ENCODE measurements around the gene PRM2.

The PRM2 gene

DNA sequence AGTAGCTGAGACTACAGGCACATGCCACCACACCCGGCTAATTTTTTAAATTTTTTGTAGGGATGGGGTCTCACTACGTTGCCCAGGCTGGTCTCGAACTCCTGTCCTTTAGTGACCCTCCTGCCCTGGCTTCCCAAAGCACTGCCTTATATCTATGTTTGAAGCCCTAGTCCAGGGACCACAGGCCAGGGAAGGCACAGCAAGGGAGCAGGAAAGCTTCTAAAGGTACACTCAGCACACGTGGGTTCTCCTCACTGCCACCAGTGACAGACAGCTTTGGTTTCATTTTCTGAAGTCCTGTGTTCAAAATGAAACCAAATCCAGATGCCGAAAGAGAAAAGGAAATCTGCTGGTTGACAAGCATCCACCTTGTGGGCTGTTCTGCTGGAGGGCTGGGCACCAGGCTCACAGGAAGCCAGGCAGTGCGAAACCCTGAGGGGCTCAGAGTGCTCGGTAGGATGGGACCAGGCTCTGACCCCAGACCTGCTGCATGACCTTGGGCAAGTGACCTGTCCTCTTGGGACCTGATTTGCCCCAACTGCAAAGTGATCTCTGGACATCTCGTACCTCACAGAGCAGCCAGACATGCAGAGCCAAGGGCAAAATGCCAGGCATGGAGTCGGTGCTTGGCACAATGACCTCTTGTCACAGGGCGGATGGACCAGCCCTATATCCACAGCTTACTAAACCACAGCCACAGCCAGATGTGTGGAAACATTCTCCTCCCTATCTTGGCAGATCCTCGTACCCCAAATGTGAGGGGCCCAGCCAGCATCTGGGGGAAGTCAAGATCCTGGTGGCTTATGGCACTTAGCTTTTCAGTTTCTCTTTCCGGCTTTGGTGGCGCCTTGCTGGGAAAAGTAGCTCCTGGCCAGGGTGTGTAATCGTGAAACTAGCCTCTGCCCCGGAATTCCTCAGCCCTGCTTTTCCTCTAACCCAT lies 17.5 kb downstream of the PRM2 start:
- DNase-seq: no peak

DNA sequence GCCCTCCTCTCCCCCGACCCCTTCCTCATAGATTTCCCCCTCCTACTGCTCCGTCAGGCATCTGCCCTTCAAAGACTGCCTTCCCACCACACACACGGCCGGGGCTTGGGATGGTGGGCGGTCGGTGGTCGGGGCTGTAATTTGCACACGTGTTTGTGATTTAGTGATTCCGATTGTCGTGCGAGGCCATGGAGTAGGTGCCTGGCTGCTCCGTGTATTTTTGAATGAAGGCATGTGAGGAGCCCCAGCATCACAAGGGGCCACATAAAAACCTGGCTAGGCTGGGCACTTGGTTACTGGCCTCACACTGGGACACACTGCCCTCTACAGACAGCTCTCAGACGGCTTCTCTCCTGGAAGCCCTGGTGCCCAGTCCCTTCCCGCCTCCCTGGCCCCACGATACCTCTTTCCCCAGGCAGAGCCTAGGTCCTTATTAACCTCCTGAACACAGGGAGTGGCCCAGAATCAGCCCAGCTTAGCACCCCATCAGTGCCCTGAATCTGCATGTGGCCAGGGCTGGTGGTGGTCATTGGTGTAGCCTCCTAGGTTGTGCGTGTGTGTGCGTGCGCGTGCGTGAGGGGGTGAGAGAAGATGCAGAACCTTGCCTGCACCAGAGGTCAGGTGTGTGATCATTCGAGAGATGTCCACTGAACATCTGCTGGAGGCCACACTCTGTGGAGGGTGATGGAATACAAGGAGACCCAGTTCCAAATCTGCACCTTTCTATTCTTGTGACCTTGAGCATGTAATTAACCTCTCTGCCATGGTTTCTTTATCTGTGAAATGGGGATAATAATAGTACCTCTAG lies 18.9 kb downstream of the PRM2 start:
- peak; percentile 82 for DNase-seq

DNA sequence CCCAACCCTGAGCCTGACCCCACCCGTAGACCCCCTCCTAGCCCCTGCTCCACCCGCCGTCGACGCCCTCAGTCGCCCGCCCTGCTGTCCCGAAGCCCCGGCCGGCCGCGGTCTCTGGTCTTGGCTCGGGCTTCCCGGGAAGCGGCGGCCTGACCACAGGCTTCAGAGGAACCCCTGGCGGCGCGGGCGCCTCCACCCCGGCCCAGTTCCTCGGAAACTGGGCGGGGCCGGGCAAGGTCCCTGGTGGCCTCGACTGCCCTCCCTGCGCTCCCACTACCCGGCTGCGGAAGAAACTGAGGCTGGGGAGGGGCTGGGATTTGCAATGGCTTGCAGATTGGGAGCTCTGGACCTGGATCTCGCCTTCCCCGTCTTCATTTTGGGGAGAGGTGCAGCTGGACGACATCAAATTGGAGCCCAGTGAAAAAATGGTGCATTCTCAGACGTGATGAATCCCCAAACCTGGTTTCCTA lies 19.6 kb downstream of the PRM2 start:
- DNase-seq: peak; percentile 64

- peak; percentile 88 for DNase-seq
These were observed 20.3 kb downstream of the PRM2 start, which contains the start of gene SOCS1 for GRCh38 chr16:11255737-11256660. Gene SOCS1 (minus strand): TSS chr16:11256204. CDS start chr16:11255478, 726 bp downstream.

- peak; percentile 70 for DNase-seq
These were observed 21.2 kb downstream of the PRM2 start for GRCh38 chr16:11254913-11255736.

DNA sequence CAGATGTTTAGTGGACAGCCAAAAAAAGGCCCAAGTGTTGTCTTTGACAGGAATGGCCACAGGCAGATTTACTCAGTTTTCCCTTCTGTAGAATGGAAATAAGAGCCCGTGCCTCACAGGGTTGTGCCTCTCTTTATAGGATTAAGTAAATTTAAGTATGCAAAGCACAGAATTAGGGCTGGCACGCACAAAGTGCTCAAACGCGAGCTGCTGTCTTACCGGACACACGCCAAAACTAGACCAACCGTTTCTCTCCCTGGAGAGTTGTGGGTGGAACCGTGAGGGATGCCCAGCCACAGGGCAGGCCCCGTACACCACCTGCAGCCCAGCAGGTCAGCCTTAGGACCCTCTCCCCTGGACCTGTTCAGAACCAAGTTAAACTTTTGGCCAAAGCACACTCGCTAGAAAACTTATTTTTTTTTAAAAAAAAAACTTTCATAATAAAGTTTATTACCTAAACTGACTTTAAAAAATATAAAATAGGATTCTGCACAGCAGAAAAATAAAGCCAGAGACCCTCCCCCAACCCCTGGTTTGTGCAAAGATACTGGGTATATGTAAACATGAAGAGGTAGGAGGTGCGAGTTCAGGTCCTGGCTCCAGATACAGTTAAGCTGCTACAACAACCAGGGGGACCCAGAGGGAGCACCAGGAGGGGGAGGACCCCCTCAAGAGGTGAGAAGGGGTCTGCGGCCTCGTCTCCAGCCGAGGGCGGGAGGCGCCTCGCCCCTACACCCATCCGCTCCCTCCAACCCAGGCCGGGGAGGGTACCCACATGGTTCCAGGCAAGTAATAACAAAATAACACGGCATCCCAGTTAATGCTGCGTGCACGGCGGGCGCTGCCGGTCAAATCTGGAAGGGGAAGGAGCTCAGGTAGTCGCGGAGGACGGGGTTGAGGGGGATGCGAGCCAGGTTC lies 22.0 kb downstream of the PRM2 start:
- no peak for DNase-seq

DNA sequence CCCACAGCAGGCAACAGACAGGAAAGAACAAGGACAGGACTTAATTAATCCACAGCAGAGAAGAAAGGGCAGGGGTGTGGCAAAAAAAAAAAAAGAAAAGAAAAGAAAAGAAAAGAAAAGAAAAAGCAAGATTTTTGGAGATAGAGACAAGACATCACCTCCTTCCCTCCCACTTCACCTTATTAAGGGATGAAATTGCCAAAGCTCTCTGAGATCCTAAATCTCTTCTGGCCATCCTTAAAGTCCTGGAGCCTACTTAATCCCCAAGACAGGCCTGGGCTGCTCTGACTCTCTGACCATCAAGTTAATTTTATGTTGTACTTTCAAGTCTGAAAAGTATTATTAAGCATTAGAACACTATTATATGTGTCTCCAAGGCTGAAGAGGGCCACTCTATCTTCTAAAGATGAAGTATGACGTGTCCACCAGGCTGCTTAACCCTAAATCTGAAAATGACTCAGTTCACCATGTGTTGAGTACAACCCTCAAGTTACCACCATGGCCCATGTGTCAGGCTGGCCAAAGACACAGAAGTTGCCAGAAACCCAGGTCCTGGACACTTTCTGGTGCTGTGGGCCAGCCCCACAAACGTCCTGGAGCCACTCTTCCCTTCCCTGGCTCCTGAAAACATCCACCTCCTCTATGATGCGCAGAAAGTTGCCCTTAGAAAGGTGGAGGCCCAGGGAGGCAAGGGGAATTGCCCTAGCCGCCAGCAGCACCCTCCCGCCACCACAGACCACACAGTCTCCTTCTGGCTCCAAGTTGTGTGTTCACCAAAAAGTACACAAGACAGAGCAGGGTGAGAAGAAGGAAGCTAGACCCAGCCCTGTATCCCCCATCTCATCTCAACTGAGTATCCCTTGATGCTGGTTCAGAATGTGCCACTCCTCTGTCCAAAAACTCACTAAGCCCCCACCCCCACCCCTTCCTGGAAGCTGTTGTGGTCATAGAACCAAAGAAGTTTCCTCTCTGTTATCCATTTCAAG lies 23.0 kb downstream of the PRM2 start:
- DNase-seq: no peak

DNA sequence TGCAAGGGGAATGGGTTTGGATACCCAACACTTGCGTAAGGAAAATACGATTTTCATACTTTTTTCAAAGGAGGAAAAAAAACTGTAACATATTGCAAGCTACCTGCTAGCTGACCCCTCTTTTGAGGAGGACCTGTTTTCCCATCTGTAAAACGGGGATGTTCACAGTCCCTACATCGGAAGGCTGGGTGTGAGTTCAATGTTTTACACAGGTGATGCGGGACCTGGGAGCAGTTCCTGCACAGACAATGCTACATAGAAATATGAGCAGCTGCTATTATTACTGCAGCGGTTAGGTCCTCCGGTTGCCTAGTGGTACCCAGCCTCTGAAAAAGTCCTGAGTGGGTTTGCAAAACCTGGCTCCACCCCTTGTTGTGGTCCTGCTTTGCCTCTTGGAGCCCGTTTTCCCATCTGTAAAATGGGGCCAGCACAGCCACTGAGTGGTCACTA lies 23.8 kb downstream of the PRM2 start:
- DNase-seq: no peak

DNA sequence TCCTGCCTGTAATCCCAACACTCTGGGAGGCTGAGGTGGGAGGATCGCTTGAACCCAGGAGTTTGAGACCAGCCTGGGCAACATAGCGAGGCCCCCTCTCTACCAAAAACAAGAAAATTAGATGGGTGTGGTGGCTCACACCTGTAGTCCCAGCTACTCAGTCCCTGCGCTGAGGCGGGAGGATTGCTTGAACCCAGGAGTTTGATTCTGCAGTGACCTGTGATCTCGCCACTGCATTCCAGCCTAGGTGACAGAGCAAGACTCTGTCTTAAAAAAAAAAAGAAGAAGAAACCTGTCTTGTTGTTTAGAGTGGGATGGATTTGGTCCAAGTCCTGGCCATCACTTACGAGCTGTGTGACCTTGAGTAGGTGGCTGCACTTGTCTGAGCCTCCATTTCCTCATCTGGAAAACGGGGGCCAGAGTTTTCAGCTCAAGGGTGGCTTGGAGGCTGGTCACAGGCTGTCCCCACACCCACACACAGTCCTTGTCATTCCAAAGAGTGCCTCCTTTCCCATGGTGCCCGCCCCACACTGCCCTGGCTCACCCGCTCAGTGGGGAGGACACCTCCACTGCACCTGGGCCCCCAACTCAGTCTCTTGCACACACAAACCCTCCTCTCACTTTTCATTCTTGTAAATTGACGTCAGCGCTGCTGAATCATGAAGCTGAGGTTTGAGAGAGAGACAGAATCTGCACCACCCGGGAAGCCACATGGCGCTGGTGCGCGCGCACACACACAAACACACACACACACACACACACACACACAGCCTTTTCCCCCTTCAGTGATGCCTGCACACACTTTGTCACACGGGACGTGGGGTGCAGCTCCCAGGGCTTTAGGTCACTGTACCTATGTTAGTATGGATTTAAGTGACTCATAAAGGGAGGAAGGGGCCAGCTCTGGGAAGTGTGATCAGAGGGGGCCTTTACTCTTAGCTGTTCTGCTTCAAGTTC lies 24.5 kb downstream of the PRM2 start:
- DNase-seq: no peak

DNA sequence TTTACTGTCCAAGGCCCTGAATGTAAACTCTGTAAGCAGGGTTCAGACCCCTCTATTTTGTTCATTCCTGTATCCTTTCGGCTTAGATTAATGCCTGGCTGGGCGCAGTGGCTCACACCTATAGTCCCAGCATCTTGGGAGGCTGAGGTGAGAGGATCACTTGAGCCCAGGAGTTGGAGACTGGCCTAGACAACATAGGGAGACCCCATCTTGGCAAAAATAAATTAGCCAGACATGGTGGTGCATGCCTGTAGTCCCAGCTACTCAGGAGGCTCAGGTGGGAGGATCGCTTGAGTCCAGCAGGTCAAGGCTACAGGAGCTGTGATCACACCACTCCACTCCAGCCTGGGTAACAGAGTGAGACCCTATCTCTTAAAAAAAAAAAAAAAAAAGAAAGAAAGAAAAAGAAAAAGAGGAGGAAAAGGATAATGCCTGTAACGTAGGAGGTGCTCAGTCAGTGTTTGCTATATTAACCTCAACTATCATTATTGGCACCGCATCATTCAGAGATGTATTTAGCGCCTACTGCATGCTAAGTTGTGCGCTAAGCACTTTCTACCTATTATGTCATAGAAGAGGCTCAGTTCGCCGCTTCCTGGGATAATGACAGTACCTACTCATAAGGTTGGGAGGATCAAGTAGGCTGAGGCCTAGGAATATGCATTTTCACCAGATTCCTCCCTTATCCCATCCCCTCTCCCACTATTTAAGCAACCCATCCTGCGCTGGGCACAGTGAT lies 25.3 kb downstream of the PRM2 start:
- no peak for DNase-seq

- peak; percentile 42 for DNase-seq
These were observed 26.0 kb downstream of the PRM2 start for GRCh38 chr16:11250091-11250785.

DNA sequence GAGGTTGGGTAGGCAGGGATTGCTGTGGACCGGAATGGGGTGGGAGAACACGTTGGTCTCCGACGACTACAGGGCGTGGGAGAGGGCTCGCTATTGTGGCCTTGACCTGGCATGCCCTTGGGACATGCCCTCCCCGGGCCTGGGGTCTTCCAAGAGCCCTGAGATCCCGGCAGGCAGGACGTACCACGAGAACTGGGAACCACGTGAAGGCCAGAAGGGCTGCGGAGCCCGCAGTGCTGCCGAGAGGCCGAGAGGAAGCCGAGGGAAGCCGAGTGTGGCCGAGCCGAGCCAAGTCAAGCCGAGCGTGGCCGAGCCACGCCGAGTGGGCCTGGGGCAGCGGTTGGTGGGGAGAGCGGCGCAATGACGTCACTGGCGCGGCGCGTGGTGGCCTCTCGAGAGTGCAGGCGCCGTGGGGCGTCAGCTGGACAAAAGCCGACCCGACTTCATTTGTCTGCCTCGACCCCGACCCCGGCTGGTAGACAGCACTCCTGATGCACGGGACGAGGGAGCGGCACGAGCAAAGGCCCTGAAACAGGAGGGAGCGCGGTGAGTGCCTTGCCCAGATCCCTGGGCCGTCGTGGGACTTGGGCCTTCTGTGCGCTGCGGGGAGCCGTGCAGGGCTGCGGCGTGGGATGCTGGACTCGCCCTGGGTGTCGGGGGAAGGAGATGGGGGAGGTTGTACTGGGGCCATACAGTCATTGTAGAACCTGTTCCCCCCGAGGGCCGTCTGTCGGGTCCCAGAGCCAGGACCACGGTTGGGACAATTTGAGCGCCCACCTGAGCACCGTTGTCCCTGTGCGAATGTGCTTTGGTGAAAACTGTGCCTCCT lies 26.8 kb downstream of the PRM2 start:
- no peak for DNase-seq

DNA sequence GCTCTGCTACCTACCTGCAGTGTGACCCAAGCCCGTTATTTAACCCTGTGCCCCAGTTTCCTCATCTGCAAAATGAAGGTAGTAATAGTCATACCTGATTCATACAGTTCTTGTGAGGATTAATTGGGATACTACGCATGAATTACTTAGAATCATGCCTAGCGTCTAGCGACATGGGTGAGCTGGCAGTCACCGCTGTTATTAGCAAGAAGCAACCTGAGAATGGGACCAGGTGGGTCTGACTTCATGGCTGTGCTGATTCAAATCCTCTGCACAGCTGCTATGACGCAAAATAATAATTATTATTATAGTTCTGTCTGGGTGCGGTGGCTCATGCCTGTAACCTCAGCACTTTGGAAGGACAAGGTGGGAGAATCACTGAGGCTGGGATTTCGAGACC lies 28.1 kb downstream of the PRM2 start:
- no peak for DNase-seq

- DNase-seq: no peak
These were observed 30.3 kb downstream of the PRM2 start for GRCh38 chr16:11245988-11246387.

- no peak for DNase-seq
These were observed 31.0 kb downstream of the PRM2 start for GRCh38 chr16:11245222-11245737.
